ENCODE results near the gene FAT4. TPM values are rescaled to one million over a fixed set of nuclear protein-coding genes. Genes with fewer than 3 reads are reported as not detected.

Gene FAT4
- total and polyA plus RNA-seq, 2 donors (not counting 1 experiment from before 2014, with no cell fraction given), result 0.02 TPM; not detected in 1

- TF ChIP-seq, protein P1, sequence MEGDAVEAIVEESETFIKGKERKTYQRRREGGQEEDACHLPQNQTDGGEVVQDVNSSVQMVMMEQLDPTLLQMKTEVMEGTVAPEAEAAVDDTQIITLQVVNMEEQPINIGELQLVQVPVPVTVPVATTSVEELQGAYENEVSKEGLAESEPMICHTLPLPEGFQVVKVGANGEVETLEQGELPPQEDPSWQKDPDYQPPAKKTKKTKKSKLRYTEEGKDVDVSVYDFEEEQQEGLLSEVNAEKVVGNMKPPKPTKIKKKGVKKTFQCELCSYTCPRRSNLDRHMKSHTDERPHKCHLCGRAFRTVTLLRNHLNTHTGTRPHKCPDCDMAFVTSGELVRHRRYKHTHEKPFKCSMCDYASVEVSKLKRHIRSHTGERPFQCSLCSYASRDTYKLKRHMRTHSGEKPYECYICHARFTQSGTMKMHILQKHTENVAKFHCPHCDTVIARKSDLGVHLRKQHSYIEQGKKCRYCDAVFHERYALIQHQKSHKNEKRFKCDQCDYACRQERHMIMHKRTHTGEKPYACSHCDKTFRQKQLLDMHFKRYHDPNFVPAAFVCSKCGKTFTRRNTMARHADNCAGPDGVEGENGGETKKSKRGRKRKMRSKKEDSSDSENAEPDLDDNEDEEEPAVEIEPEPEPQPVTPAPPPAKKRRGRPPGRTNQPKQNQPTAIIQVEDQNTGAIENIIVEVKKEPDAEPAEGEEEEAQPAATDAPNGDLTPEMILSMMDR (IDR thresholded peaks at IDR 0.05), result no peak
- TF ChIP-seq EZH2 (IDR thresholded peaks at IDR 0.05; ENCODE audit: borderline replicate concordance, insufficient read depth, low read depth, low read length, poor library complexity, severe bottlenecking), result no peak
- Mint-ChIP-seq H3K27ac (no peak overlapping the region), H3K4me1 (no peaks in the 10 kb centered on the region), H3K9me3 (ENCODE audit: insufficient read depth) (peaks cover 6% of the 10 kb centered on the region), H3K27me3 (no peaks in the 10 kb centered on the region), H3K4me3 (no peak overlapping the region)
- Histone ChIP-seq H3K9me3 (ENCODE audit: control extremely low read depth in 1 of 3, control insufficient read depth in 2 of 3, insufficient read depth in 1 of 3, low read length in 2 of 3) (no peaks in the 10 kb centered on the region), H3K27ac (ENCODE audit: low read length in 2 of 2) (no peak overlapping the region), H3K36me3 (replicated peaks in 1 of 2; ENCODE audit: control extremely low read depth in 1 of 2, control insufficient read depth in 1 of 2, extremely low read depth in 1 of 2, insufficient read depth in 2 of 2, low read length in 1 of 2) (no peaks in the 10 kb centered on the region), H3K27me3 (replicated peaks in 1 of 4; ENCODE audit: control extremely low read depth in 1 of 4, control insufficient read depth in 3 of 4, insufficient read depth in 4 of 4, low read length in 3 of 4) (no peaks in the 10 kb centered on the region), H3K79me2 (ENCODE audit: control insufficient read depth, insufficient read depth, low read length) (no peaks in the 10 kb centered on the region), H3K4me2 (replicated peaks; ENCODE audit: low read depth, low read length, poor library complexity, severe bottlenecking) (no peak overlapping the region), H3K9ac (ENCODE audit: low read length) (no peak overlapping the region), H3K4me1 (ENCODE audit: control insufficient read depth in 2 of 2, insufficient read depth in 2 of 2, low read length in 2 of 2) (no peaks in the 10 kb centered on the region), H3K4me3 (ENCODE audit: control extremely low read depth in 1 of 5, extremely low read depth in 1 of 5, insufficient read depth in 1 of 5, low read depth in 2 of 5, low read length in 4 of 5) (no peak overlapping the region), H2AFZ (ENCODE audit: insufficient read depth, low read depth, low read length, poor library complexity, severe bottlenecking) (no peak overlapping the region), H4K20me1 (ENCODE audit: control insufficient read depth, insufficient read depth, low read length, poor library complexity, severe bottlenecking) (no peaks in the 10 kb centered on the region)
- intact Hi-C loops (cut with micrococcal nuclease), result no loop called here
- ChIA-PET POLR2A (no interaction called here), CTCF (no interaction called here)
- ATAC-seq (ENCODE audit: low read depth) (no peak), DNase-seq (no peak)
Observed at GRCh38 chr4:125360727-125361126, 46.0 kb downstream of the FAT4 start.

Small RNA genes lying within 50 kb of the gene (small RNA-seq; reads per million reads assigned to genes)
- gene RF00019 (ENCODE audit: insufficient read length, low read depth, low replicate concordance), result not detected

All from B cell (primary cell).